H1 (cell line): Measurements from ENCODE around the gene TEX35. TPM values are rescaled to one million over a fixed set of nuclear protein-coding genes. Genes with fewer than 3 reads are reported as not detected.

Source experiments
- CTCF ChIA-PET: fragments of 300-600 bp; sonication (Branson Sonifier 250); formaldehyde crosslinking; loops from one replicate; lab custom pipeline; 2021; ENCODE audit not compliant: partially characterized antibody; lab: Charles Lee
- POLR2A ChIA-PET: fragments of 300-600 bp; sonication (Branson Sonifier 250); formaldehyde crosslinking; loops from one replicate; lab custom pipeline; 2021; ENCODE audit warnings: inconsistent platforms; ENCODE audit not compliant: partially characterized antibody; lab: Charles Lee
- DNase-seq, 2 experiments: peaks; one replicate each; pipeline versions ENCODE4 v3.0.0 to v3.0.0-alpha.2; 2010 to 2022; ENCODE audit warnings: low spot score in 2 of 2, low read depth in 1 of 2, mixed read lengths in 1 of 2
- FAIRE-seq: peaks from 2 replicates; lab custom pipeline; 2011; peaks lifted over from hg19 to GRCh38; lab: Jason Lieb, UNC
- H2AFZ ChIP-seq: 2 replicates; pipeline ENCODE4 v1.8.1; 2012; ENCODE audit warnings: low read length, inconsistent platforms
- H2AK5ac ChIP-seq: 2 replicates; pipeline ENCODE4 v1.6.1; 2013; ENCODE audit warnings: low read depth, low read length
- H2BK120ac ChIP-seq: replicated peaks from 2 replicates; pipeline ENCODE3; 2013; ENCODE audit warnings: low read depth, low read length, inconsistent platforms
- H2BK12ac ChIP-seq: 2 replicates; pipeline ENCODE4 v1.6.1; 2013; ENCODE audit warnings: low read depth, low read length
- H2BK15ac ChIP-seq: 2 replicates; pipeline ENCODE4 v1.6.1; 2013; ENCODE audit warnings: low read length
- H2BK20ac ChIP-seq: 2 replicates; pipeline ENCODE4 v1.6.1; 2013; ENCODE audit warnings: low read length
- H2BK5ac ChIP-seq: 2 replicates; pipeline ENCODE4 v1.6.1; 2013; ENCODE audit warnings: low read depth, low read length
- H3K14ac ChIP-seq: 2 replicates; pipeline ENCODE4 v1.6.1; 2013; ENCODE audit warnings: inconsistent platforms; ENCODE audit not compliant: insufficient read length
- H3K18ac ChIP-seq: 2 replicates; pipeline ENCODE4 v1.6.1; 2013; ENCODE audit warnings: low read length; ENCODE audit errors: extremely low read depth
- H3K23ac ChIP-seq: 2 replicates; pipeline ENCODE4 v1.6.1; 2013; ENCODE audit warnings: inconsistent platforms; ENCODE audit not compliant: insufficient read length
- H3K23me2 ChIP-seq: 2 replicates; pipeline ENCODE4 v1.6.1; 2013; ENCODE audit warnings: low read depth, low read length
- H3K27ac ChIP-seq: 2 replicates; pipeline ENCODE4 v1.6.1; 2011; ENCODE audit warnings: low read depth, low read length, inconsistent platforms
- H3K27me3 ChIP-seq, 4 experiments: replicated peaks in 1 of 4; 1 replicate in 1 of 4; 2 replicates in 3 of 4; pipeline versions ENCODE4 v1.6.1 to v1.8.1; 2011 to 2013; ENCODE audit warnings: low read length in 3 of 4, mild to moderate bottlenecking in 3 of 4, inconsistent platforms in 2 of 4, mixed read lengths in 2 of 4, moderate library complexity in 1 of 4; ENCODE audit not compliant: control insufficient read depth in 3 of 4, insufficient read depth in 3 of 4; ENCODE audit errors: extremely low read depth in 1 of 4
- H3K36me3 ChIP-seq, 4 experiments: 2 replicates each; pipeline versions ENCODE4 v1.6.1 to v1.8.1; 2011 to 2013; ENCODE audit warnings: mild to moderate bottlenecking in 4 of 4, low read length in 3 of 4, moderate library complexity in 2 of 4, control low read depth in 1 of 4, inconsistent platforms in 1 of 4; ENCODE audit not compliant: insufficient read depth in 4 of 4, control insufficient read depth in 2 of 4
- H3K4ac ChIP-seq: replicated peaks from 2 replicates; pipeline ENCODE3; 2013; ENCODE audit warnings: low read length, low read depth, mixed read lengths, inconsistent platforms; ENCODE audit not compliant: insufficient read length
- H3K4me1 ChIP-seq, 4 experiments: replicated peaks in 1 of 4; 1 replicate in 1 of 4; 2 replicates in 3 of 4; pipeline versions ENCODE4 v1.6.1 to v1.8.1; 2011 to 2013; ENCODE audit warnings: low read length in 3 of 4, inconsistent platforms in 2 of 4, mixed read lengths in 1 of 4; ENCODE audit not compliant: insufficient read depth in 4 of 4, control insufficient read depth in 3 of 4
- H3K4me2 ChIP-seq, 2 experiments: 2 replicates each; pipeline versions ENCODE4 v1.6.1 to v1.8.1; 2011 to 2013; ENCODE audit warnings: low read depth in 2 of 2, low read length in 2 of 2, control low read depth in 1 of 2, inconsistent platforms in 1 of 2, mild to moderate bottlenecking in 1 of 2; ENCODE audit not compliant: insufficient read depth in 1 of 2
- H3K4me3 ChIP-seq, 4 experiments: fragments of 200-600, 300-600 bp in 1 of 4; sonication (generic), shearing (Covaris generic), sonication (Bioruptor Twin) in 1 of 4; 2 replicates each; pipeline versions ENCODE4 v1.5.1 to v1.8.1; 2011 to 2016; ENCODE audit warnings: low read length in 4 of 4, low read depth in 3 of 4, control low read depth in 2 of 4, inconsistent platforms in 2 of 4, mild to moderate bottlenecking in 2 of 4, mixed read lengths in 1 of 4, moderate library complexity in 1 of 4; ENCODE audit not compliant: insufficient read depth in 2 of 4; ENCODE audit errors: extremely low read depth in 1 of 4
- H3K56ac ChIP-seq: replicated peaks from 2 replicates; pipeline ENCODE3; 2013; ENCODE audit warnings: low read depth, mild to moderate bottlenecking, mixed read lengths, low read length, inconsistent platforms; ENCODE audit not compliant: insufficient read length
- H3K79me1 ChIP-seq: 2 replicates; pipeline ENCODE4 v1.6.1; 2013; ENCODE audit warnings: low read depth, low read length, control low read depth
- H3K79me2 ChIP-seq, 2 experiments: 2 replicates each; pipeline versions ENCODE4 v1.6.1 to v1.8.1; 2012 to 2013; ENCODE audit warnings: low read length in 2 of 2, mild to moderate bottlenecking in 2 of 2, inconsistent platforms in 1 of 2; ENCODE audit not compliant: insufficient read depth in 2 of 2, control insufficient read depth in 1 of 2
- H3K9ac ChIP-seq, 4 experiments: replicated peaks in 1 of 4; 1 replicate in 1 of 4; 2 replicates in 3 of 4; pipeline versions ENCODE4 v1.6.1 to v1.8.1; 2011 to 2013; ENCODE audit warnings: low read depth in 3 of 4, low read length in 3 of 4, control low read depth in 2 of 4, mild to moderate bottlenecking in 2 of 4, moderate library complexity in 2 of 4, inconsistent platforms in 1 of 4; ENCODE audit errors: extremely low read depth in 1 of 4
- H3K9me3 ChIP-seq, 2 experiments: 2 replicates each; pipeline versions ENCODE4 v1.6.1 to v1.8.1; 2012 to 2013; ENCODE audit warnings: mild to moderate bottlenecking in 2 of 2, moderate library complexity in 2 of 2, control low read depth in 1 of 2, inconsistent platforms in 1 of 2, low read depth in 1 of 2, low read length in 1 of 2, mixed read lengths in 1 of 2; ENCODE audit not compliant: insufficient read depth in 2 of 2
- H4K20me1 ChIP-seq, 2 experiments: replicated peaks in 1 of 2; 2 replicates each; pipeline versions ENCODE3 to v1.8.1; 2011 to 2013; ENCODE audit warnings: inconsistent platforms in 2 of 2, low read length in 2 of 2, mild to moderate bottlenecking in 1 of 2; ENCODE audit not compliant: insufficient read depth in 2 of 2, control insufficient read depth in 1 of 2
- H4K5ac ChIP-seq: 2 replicates; pipeline ENCODE4 v1.6.1; 2013; ENCODE audit warnings: low read length, low read depth, mixed read lengths, inconsistent platforms; ENCODE audit not compliant: insufficient read length
- H4K8ac ChIP-seq: 2 replicates; pipeline ENCODE4 v1.8.0; 2013; ENCODE audit warnings: mild to moderate bottlenecking, moderate library complexity, low read length, inconsistent platforms; ENCODE audit not compliant: insufficient read depth; ENCODE audit errors: extremely low read depth
- H4K91ac ChIP-seq: replicated peaks from 2 replicates; pipeline ENCODE3; 2013; ENCODE audit warnings: low read length, mixed read lengths, inconsistent platforms; ENCODE audit not compliant: insufficient read length
- CHD1 ChIP-seq: IDR thresholded peaks from 2 replicates; pipeline ENCODE4 v1.6.1; 2012; ENCODE audit warnings: low read depth, low read length, improper control_type of control experiment
- HDAC6 ChIP-seq: IDR thresholded peaks from one replicate; pipeline ENCODE4 v1.7.1; 2012; ENCODE audit warnings: low read depth, mild to moderate bottlenecking, inconsistent platforms, low read length, moderate library complexity
- KDM5A ChIP-seq: fragments of 200-600 bp; IDR thresholded peaks from 2 replicates; pipeline ENCODE4 v1.7.1; 2012; ENCODE audit warnings: mild to moderate bottlenecking, low read length, inconsistent platforms, mixed read lengths
- RBBP5 ChIP-seq: IDR thresholded peaks from 2 replicates; pipeline ENCODE4 v1.7.1; 2012; ENCODE audit warnings: low read depth, mild to moderate bottlenecking, inconsistent platforms, low read length, moderate library complexity, borderline replicate concordance
- RNF2 ChIP-seq: fragments of 200-900, 300-1000 bp; sonication (generic); IDR thresholded peaks from 2 replicates; pipeline ENCODE4 v1.7.1; 2016; ENCODE audit warnings: borderline replicate concordance, low read depth, mild to moderate bottlenecking, antibody characterized with exemption, low read length; ENCODE audit not compliant: poor library complexity, severe bottlenecking; ENCODE audit errors: missing control alignments
- SIRT6 ChIP-seq: IDR thresholded peaks from one replicate; pipeline ENCODE4 v1.7.1; 2012; ENCODE audit warnings: low read length, inconsistent platforms
- SIX5 ChIP-seq: IDR thresholded peaks from 2 replicates; pipeline ENCODE4 v1.6.1; 2011; ENCODE audit warnings: mild to moderate bottlenecking, low read depth, low read length
- TEAD4 ChIP-seq: IDR thresholded peaks from 2 replicates; pipeline ENCODE4 v1.6.1; 2012; ENCODE audit warnings: low read depth, low read length, inconsistent platforms, mixed read lengths
- WGBS, 2 experiments: shearing (Covaris generic) in 1 of 2; methylation state at CpG; one replicate each; pipeline versions ENCODE4 v1.1.6 to v1.1.7; 2013 to 2015; ENCODE audit warnings: low lambda C conversion rate in 2 of 2, mixed read lengths in 2 of 2, inconsistent platforms in 1 of 2, low coverage in 1 of 2, missing lambda C conversion rate in 1 of 2; ENCODE audit not compliant: insufficient replicate concordance in 2 of 2, insufficient coverage in 1 of 2, insufficient read length in 1 of 2; ENCODE audit errors: extremely low coverage in 1 of 2, missing lambda C conversion rate in 1 of 2; 5-methylcytosine and 5-hydroxymethylcytosine counted together
- polyA plus RNA-seq, 7 experiments: library from polyadenylated mRNA; depleted of rRNA in 3 of 7; stranded (reverse) in 5 of 7; unstranded in 2 of 7; fragments of >200 nt in 5 of 7; fragments of 200-250 nt in 2 of 7; gene quantifications; 1 replicate in 5 of 7; 2 replicates in 1 of 7; 4 replicates in 1 of 7; pipeline versions ENCODE4 v1.2.1 to v1.2.3, GENCODE V29; 2011 to 2013; ENCODE audit warnings: missing spikeins in 2 of 7, mixed read lengths in 2 of 7
- total RNA-seq: library from RNA; stranded (reverse); fragmentation: NEBNext Ultra II Directional; extraction: Animal tissue kit (Norgen Biotek cat#: 25700); gene quantifications from 2 replicates; pipeline ENCODE4 v1.2.1, GENCODE V29; 2021

The TEX35 gene
- total and polyA plus RNA-seq, 2 of the 8 experiments (the other 6 are each of a cell fraction or from before 2014, with no cell fraction given) = 0.03 TPM; not detected in 1

DNA sequence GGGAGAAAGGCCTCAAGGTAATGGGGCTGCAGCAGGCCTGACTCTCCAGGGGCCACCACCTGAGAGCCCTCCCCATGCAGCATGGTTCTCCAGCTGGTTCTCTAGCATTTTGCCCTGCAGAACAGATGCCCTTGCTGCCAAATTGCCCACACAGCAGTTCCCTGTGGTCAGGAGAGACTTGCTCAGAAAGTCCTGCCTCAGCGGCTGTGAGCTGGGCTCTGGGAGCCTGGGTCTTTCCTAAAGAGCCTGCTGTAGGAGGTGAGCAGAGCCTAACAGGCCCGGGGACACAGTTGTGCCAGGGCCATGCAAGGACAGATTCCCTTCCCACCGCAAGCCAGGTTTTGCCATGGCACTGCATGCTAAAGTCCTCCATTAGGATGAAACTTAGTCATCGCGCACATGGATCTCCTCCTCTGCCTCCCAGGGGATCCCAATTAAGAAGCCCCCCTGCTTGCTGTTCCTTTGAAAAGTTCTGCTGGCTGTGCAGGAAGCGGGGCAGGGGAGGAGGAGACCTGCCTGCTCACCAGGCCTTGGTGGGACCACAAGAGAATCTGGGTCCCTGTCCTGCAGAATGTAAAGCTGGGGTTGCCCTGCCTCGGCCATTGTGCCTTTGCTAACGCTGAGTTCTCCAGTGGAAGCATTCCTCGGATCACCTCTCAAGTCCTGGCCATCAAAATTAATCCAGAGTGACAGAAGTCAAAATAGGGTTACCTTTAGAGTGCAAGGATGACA is 21.4 kb downstream of the TEX35 start:
- Histone ChIP-seq H3K79me1 (no peaks in the 10 kb centered on the region), H4K91ac (no peak overlapping the region), H3K14ac (no peak overlapping the region), H2BK5ac (no peak overlapping the region), H3K36me3 (no peaks in the 10 kb centered on the region), H3K9ac (no peak overlapping the region), H3K4me2 (no peak overlapping the region), H3K4me3 (no peak overlapping the region), H3K4me1 (peaks cover 0 to 2% (median under 1%) of the 10 kb centered on the region in 4 experiments; a peak in 1 of 7 replicates), H2BK12ac (no peak overlapping the region), H2AFZ (no peak overlapping the region), H3K9me3 (no peaks in the 10 kb centered on the region), H3K18ac (no peak overlapping the region), H3K56ac (no peak overlapping the region), H3K4ac (no peak overlapping the region), H3K79me2 (no peaks in the 10 kb centered on the region), H2BK120ac (no peak overlapping the region), H3K27me3 (no peaks in the 10 kb centered on the region; a peak in 1 of 7 replicates), H3K23ac (no peak overlapping the region), H3K23me2 (no peaks in the 10 kb centered on the region), H2BK20ac (no peak overlapping the region), H4K5ac (no peak overlapping the region), H2AK5ac (no peak overlapping the region), H4K20me1 (no peaks in the 10 kb centered on the region), H2BK15ac (no peak overlapping the region), H4K8ac (no peak overlapping the region), H3K27ac (no peak overlapping the region)
- DNase-seq = no peak
- CTCF ChIA-PET = interaction anchor here (0.6 to 16.8 kb wide), 11 partner anchors 5 to 545 kb away, joined by 3 to 238 read pairs (median 4); no protein-coding TSS in a partner anchor
- no peak for FAIRE-seq
- 89% methylated on average over 9 of the region's 9 CpGs; no CpG with 5 or more reads in 1 of the 2 experiments for WGBS, 2 experiments
- POLR2A ChIA-PET = no interaction called here
- TF ChIP-seq SIRT6 (no peak), RBBP5 (no peak), RNF2 (no peak), CHD1 (no peak), SIX5 (no peak), KDM5A (no peak), TEAD4 (no peak), HDAC6 (no peak)
